Stimulated activated CD4-positive, alpha-beta T cell treated with anti-CD3 and anti-CD28 coated beads, Interleukin-4, amount 100 ng/mL, for 4 hours (primary cell): Measurements from ENCODE around the gene SERINC5.
"Not testable (repeated sequence)": the region's sequence is repeated elsewhere in the genome, so short reads cannot be mapped to it uniquely, and the experiment has no call there.

Source experiments
- DNase-seq, 2 experiments: peaks; one replicate each; pipeline ENCODE4 v3.0.0-alpha.2; 2020

The SERINC5 gene

GRCh38 chr5:80225934-80226326 is 29.9 kb downstream of the SERINC5 start:
- DNase-seq, result no peak

- DNase-seq, result no peak
Observed at GRCh38 chr5:80225189-80225933, 30.5 kb downstream of the SERINC5 start.

DNA sequence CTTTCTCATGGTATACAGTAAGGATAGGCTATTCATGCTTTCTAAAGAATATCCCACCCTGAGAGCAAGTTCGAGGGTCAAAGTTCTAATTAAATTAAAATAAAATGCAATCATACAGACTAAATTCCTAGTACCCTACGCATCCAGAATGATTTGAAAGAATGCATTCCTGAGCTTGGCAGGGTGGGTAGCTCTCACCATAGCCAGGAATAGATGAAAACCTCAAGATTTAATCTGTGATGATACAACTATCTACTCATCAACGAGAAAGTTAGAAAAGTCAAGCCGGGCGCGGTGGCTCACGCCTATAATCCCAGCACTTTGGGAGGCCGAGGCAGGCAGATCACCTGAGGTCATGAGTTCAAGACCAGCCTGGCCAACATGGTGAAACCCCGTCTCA is 32.3 kb downstream of the SERINC5 start:
- DNase-seq, result no peak

- peak in 1 of 2 experiments; percentile 28 for DNase-seq
Observed at GRCh38 chr5:80220245-80220897, 35.5 kb downstream of the SERINC5 start.

DNA sequence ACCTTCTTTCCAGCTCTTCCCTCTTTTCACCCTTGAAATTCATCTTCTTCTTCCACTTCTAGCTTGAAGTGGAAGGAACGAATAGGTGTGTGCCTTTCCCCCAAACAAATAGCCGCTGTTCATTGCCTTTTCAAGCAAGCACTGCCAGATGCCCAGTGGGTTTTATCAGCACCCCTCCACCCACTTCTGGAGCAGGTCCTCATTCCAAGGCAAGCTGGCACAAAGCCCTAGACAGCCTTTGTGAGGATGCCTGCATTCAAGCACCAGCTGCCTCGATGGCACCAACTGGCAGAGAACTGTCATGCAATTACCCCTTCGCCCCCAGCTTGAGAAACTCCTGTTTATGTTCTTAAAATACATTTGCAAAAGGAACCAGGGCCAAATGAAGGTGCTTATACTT is 36.5 kb downstream of the SERINC5 start:
- DNase-seq, result no peak

- no peak for DNase-seq
Observed at GRCh38 chr5:80217667-80218066, 38.2 kb downstream of the SERINC5 start.

GRCh38 chr5:80216753-80217596 is 38.9 kb downstream of the SERINC5 start:
- peak; percentile 21 to 35 for DNase-seq

GRCh38 chr5:80216096-80216495 is 39.8 kb downstream of the SERINC5 start:
- DNase-seq, result no peak

- DNase-seq, result no peak
Observed at GRCh38 chr5:80215523-80215922, 40.3 kb downstream of the SERINC5 start.

- no peak for DNase-seq
Observed at GRCh38 chr5:80213466-80213865, 42.4 kb downstream of the SERINC5 start.

- DNase-seq, result no peak
Observed at GRCh38 chr5:80212171-80212667, 43.6 kb downstream of the SERINC5 start.

- DNase-seq, result no peak
Observed at GRCh38 chr5:80211327-80211726, 44.5 kb downstream of the SERINC5 start.

DNA sequence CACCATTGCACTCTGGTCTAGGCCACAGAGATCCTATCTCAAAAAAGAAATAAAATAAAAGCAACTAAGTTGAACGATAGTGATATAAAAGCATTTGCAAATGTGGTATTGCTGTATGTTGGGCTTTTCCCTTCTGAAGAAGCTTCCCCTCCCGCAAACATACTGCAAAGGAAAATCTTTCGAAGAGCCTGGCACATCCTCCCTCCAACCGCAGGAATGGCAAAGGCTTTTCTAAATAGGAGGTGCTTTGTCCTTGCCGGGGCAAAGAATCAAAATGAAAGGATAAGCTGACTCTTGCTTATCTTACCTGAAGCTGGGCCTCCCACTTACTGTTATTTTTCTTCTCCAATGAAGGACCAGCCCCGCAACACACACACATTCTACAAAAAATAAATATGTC is 45.8 kb downstream of the SERINC5 start:
- DNase-seq, result no peak

DNA sequence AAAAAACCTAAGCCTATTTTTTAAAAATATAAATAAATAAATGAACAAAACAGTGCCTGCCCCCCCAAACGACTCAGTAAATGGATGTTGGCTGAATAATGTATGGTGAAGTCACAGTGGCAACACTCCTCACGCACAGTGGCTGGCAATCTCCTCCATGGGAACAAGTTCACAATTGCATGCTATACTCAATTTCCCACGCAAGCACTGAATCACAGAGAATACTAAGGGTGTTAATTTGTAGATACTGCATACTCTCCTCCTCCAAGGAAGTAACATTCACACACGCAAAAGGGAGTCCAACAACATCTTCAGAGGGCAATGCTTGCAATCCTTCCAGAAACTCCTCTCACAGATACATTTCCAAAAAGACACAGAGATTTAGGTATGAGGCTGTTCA is 47.5 kb downstream of the SERINC5 start:
- DNase-seq, result no peak

GRCh38 chr5:80207832-80208231 is 48.0 kb downstream of the SERINC5 start:
- DNase-seq, result no peak

DNA sequence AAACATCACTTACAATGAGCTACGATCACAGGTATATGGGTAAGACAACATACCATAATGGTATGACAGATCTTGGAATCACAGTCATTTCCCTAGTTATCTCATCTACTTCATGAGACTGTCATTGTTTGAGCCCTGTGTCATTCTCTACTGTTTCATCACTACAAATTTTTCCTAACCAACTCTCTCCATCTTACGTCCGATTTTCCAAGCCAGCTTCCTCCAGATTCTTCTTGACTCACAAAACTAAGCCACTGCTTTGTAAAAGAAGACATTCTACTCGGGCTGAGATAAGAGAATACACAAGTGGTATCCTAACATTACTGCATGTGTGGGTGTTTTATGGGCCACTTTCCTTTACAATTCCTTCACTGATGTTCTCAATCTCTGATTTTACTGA is 49.6 kb downstream of the SERINC5 start:
- no peak for DNase-seq

DNA sequence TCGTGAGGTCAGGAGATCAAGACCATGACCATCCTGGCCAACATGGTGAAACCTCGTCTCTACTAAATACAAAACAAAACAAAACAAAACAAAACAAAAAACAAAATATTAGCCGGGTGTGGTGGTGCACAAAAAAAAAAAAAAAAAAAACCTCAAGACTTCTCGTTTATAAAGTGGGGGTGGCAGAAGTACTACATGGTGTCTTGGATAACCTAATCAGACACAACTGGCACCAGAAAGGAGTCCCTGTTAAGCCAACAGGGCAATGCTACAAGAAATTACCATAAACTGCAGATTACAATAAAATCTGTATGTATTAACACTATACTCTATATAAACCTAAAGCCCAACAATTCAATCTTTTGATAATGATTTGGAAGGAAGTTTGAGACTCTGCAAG is 50.0 kb downstream of the SERINC5 start:
- no peak for DNase-seq

DNA sequence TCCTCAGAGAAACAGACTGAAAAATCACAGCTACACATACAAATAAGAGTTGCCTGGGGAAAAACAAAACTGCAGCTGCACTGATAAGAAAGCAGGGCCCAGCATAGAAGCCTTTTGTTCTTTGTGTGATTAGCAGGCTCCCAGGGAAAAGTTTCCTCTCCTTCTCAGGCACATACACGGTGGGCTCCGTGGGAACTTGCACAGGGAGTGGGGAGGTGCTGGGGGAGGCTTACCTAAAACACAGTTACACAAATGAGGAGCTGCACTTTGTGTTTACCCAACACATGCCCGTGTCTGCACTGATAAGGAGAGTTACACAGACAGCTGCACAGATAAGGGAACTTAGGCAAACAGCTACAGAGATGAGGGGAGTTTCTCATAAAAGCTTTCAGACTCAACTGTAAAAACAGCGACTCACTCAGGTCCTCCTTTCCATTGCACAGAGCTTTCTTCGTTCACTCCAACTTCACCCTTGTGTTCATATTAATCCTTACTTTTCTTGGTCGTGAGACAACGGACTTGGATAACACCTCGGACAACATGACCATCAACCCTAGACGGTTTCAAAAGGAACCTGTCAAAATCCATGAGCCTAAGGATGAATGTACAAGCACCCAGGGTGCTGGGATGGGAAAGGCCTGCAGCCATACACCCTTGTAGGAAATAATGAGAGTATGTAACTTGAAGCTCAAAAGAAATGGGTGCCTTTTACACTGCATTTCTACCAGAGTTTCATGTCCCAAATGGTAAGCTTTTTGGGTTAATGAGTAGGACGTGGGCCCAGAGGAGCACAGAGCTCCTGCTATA is 50.8 kb downstream of the SERINC5 start:
- no peak for DNase-seq

DNA sequence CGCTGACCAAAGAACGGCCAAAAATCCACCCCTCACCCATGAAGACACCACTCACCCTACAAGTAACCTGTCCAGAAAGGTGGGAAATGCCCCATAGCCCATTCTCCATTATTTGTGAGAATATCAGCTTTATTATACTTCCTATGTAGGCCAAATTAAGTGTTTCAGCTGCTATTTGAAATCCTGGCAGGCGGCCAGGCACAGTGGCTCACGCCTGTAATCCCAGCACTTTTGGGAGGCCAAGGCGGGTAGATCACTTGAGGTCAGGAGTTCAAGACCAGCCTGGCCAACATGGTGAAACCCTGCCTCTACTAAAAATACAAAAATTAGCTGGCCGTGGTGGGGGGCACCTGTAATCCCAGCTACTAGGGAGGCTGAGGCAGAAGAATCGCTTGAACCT is 54.1 kb downstream of the SERINC5 start:
- DNase-seq, result not testable (repeated sequence)

DNA sequence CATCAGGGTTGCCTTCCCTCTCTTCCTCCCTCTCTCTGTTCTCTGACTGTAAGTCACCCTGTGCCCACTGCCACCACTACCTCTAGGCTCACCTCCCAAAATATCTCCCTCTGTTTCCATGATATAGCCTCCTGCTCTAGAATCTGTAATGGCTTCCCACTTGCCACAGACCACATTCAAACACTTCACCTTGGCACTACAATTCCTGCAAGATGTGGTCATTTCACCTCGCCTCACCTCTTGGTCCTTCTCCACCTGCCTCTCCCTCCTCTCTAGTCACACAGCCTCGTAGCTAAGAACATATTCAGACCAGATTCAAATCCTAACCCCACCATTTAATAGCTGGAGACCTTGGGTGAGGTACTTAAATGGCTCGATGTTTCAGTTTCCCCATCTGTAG is 56.9 kb downstream of the SERINC5 start:
- no peak for DNase-seq

DNA sequence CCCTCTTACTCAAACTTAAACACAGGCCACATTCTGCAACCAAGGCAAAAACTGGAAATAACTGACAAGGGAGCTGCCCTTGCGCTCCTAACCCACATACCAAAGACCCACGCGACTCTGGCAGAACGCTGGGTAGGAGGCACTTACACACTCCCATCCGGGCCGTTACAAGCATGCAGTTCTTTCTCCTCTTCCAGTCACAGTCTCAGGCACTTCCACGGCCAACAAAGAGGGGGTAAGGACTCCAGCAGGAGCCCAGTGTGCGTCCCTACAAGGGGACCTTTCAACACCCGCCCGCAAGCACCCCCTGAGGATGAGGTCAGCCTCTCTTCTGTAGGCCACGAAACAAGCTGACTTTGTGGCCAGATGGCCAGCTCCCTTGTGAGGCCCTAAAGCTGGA is 57.4 kb downstream of the SERINC5 start:
- DNase-seq, result no peak

DNA sequence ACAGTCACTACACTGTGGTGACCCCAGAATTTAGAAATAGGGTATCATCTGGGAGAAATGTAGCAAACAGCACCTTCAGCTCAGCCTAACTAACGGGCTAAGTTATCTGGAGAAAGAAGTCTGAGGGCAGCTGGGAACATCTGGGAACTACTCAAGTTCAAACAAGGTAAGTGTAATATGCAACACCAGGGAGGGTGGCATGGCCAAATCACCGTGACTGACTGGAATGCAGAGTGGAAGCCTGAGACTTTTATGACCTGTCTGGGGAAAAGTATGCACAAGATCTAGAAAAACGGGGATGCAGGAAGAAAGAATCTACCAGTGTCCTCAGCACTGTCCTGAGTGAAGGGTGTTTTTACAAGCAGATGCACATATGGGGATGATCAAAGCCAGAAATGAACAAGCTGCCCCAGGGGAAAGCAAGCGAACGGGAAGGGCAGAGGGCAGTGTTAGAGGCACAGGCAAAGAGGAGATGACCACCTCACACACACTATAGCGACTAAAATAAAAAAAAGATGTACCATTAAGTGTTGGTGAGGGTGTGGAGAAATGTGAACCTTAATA is 59.9 kb downstream of the SERINC5 start:
- DNase-seq, result no peak
